Right lobe of liver (tissue), 4 donors: Measurements from ENCODE around the gene CLCN3.

Experiments used
- CTCF ChIP-seq, 4 donors: fragments of 200-600 bp in 3 of 4; fragments of 450-650 bp in 1 of 4; IDR thresholded peaks; one replicate each; pipeline versions ENCODE4 v1.5.1 to v1.8.0; 2016 to 2022; ENCODE audit warnings: antibody characterized with exemption in 4 of 4, mild to moderate bottlenecking in 2 of 4
- POLR2A ChIP-seq: fragments of 450-650 bp; IDR thresholded peaks from one replicate; pipeline ENCODE4 v1.6.1; 2017; ENCODE audit warnings: antibody characterized with exemption, mild to moderate bottlenecking
- donor health status: DM: no; HTN: no; CAD: no.
- donor health status: DM: no; HTN: no; CAD: no.
- donor health status: DM: no; HTN: yes; CAD: no.

- TF ChIP-seq CTCF (IDR thresholded peaks at IDR 0.05) (no peak), POLR2A (no peak)
These were observed 25.7 kb upstream of the CLCN3 start for GRCh38 chr4:169594560-169595195.
